Activated naive CD8-positive, alpha-beta T cell treated with anti-CD3 and anti-CD28 coated beads, Interleukin-2, amount 50 U/mL, for 24 hours (primary cell): ENCODE measurements around the gene VPS39.
A peak's percentile ranks its signal among the peaks of the same experiment; 100 is the strongest.
"Not testable (repeated sequence)": the region's sequence is repeated elsewhere in the genome, so short reads cannot be mapped to it uniquely, and the experiment has no call there.

ENCODE experiments used
- ATAC-seq: fragments of 150-1000 bp; cut with Tn5 transposase; one replicate; pipeline ENCODE4 v1.10.0; 2021
- DNase-seq: peaks from one replicate; pipeline ENCODE4 v3.0.0; 2021
- H3K27ac Mint-ChIP-seq: one replicate; pipeline ENCODE4 v1.8.0; 2021; ENCODE audit warnings: mild to moderate bottlenecking, mixed read lengths
- H3K27me3 Mint-ChIP-seq: one replicate; pipeline ENCODE4 v1.8.0; 2021; ENCODE audit warnings: mixed read lengths
- H3K36me3 Mint-ChIP-seq: one replicate; pipeline ENCODE4 v1.8.0; 2021; ENCODE audit warnings: low read depth, mixed read lengths
- H3K4me1 Mint-ChIP-seq: one replicate; pipeline ENCODE4 v1.8.0; 2021; ENCODE audit warnings: mixed read lengths
- H3K4me3 Mint-ChIP-seq: one replicate; pipeline ENCODE4 v1.8.0; 2021; ENCODE audit warnings: mild to moderate bottlenecking, moderate library complexity, mixed read lengths
- H3K9me3 Mint-ChIP-seq: one replicate; pipeline ENCODE4 v1.8.0; 2021; ENCODE audit warnings: mixed read lengths

Gene VPS39

GRCh38 chr15:42207674-42208579 is at the start of gene VPS39:
Gene VPS39 (minus strand): TSS chr15:42208304. CDS start chr15:42208153, 151 bp downstream.
- peaks cover 15% of the 10 kb centered on the region for H3K36me3 Mint-ChIP-seq

GRCh38 chr15:42253300-42253699 is 45.2 kb upstream of the VPS39 start:
- H3K27me3 Mint-ChIP-seq: no peaks in the 10 kb centered on the region
- DNase-seq (no peak), ATAC-seq (no peak)
- peaks cover 58% of the 10 kb centered on the region for H3K36me3 Mint-ChIP-seq
- H3K4me1 Mint-ChIP-seq: no peaks in the 10 kb centered on the region
- no peak overlapping the region for H3K4me3 Mint-ChIP-seq
- peaks cover 5% of the 10 kb centered on the region for H3K9me3 Mint-ChIP-seq
- no peak overlapping the region for H3K27ac Mint-ChIP-seq

More at GRCh38 chr15:42207674-42208579, at the start of gene VPS39:
- DNase-seq (peak; percentile 86), ATAC-seq (peak; percentile 98)
- Mint-ChIP-seq H3K4me1 (peaks cover 28% of the 10 kb centered on the region), H3K27me3 (no peaks in the 10 kb centered on the region), H3K27ac (peak within 1 kb of the TSS; percentile 90), H3K4me3 (peak within 1 kb of the TSS; percentile 98), H3K9me3 (peaks cover 3% of the 10 kb centered on the region)

- Mint-ChIP-seq H3K27me3 (no peaks in the 10 kb centered on the region), H3K36me3 (peaks cover 43% of the 10 kb centered on the region), H3K9me3 (no peaks in the 10 kb centered on the region), H3K4me1 (no peaks in the 10 kb centered on the region), H3K27ac (no peak overlapping the region), H3K4me3 (no peak overlapping the region)
- ATAC-seq (no peak), DNase-seq (no peak)
These were observed 32.7 kb upstream of the VPS39 start for GRCh38 chr15:42240823-42241222.

- H3K9me3 Mint-ChIP-seq: no peaks in the 10 kb centered on the region
- peaks cover 46% of the 10 kb centered on the region for H3K36me3 Mint-ChIP-seq
- no peaks in the 10 kb centered on the region for H3K27me3 Mint-ChIP-seq
- no peak overlapping the region for H3K27ac Mint-ChIP-seq
- H3K4me3 Mint-ChIP-seq: no peak overlapping the region
- H3K4me1 Mint-ChIP-seq: no peaks in the 10 kb centered on the region
- no peak for ATAC-seq
- DNase-seq: no peak
These were observed 31.6 kb upstream of the VPS39 start for GRCh38 chr15:42239528-42240182.

GRCh38 chr15:42233107-42233506 is 25.0 kb upstream of the VPS39 start:
- H3K27me3 Mint-ChIP-seq: no peaks in the 10 kb centered on the region
- DNase-seq (no peak), ATAC-seq (no peak)
- H3K27ac Mint-ChIP-seq: peak overlapping the region; percentile 29
- H3K9me3 Mint-ChIP-seq: no peaks in the 10 kb centered on the region
- H3K4me3 Mint-ChIP-seq: no peak overlapping the region
- H3K4me1 Mint-ChIP-seq: no peaks in the 10 kb centered on the region
- H3K36me3 Mint-ChIP-seq: peaks cover 26% of the 10 kb centered on the region

- Mint-ChIP-seq H3K4me3 (no peak overlapping the region), H3K27ac (peak overlapping the region; percentile 29), H3K4me1 (no peaks in the 10 kb centered on the region), H3K36me3 (peaks cover 24% of the 10 kb centered on the region), H3K9me3 (no peaks in the 10 kb centered on the region), H3K27me3 (no peaks in the 10 kb centered on the region)
- no peak for ATAC-seq
- DNase-seq: no peak
These were observed 24.5 kb upstream of the VPS39 start for GRCh38 chr15:42232606-42233005.

- Mint-ChIP-seq H3K9me3 (no peaks in the 10 kb centered on the region), H3K36me3 (peaks cover 20% of the 10 kb centered on the region), H3K4me3 (no peak overlapping the region), H3K27me3 (no peaks in the 10 kb centered on the region), H3K27ac (no peak overlapping the region), H3K4me1 (no peaks in the 10 kb centered on the region)
- no peak for DNase-seq
- ATAC-seq: no peak
These were observed 23.0 kb upstream of the VPS39 start for GRCh38 chr15:42231088-42231487.

- peak overlapping the region; percentile 83 for H3K27ac Mint-ChIP-seq
- DNase-seq, H3K4me3 Mint-ChIP-seq, H3K4me1 Mint-ChIP-seq, H3K9me3 Mint-ChIP-seq, H3K27me3 Mint-ChIP-seq, ATAC-seq: not testable (repeated sequence)
- peaks cover 22% of the 10 kb centered on the region for H3K36me3 Mint-ChIP-seq
These were observed 20.9 kb upstream of the VPS39 start for GRCh38 chr15:42228981-42229380.

- Mint-ChIP-seq H3K9me3 (no peaks in the 10 kb centered on the region), H3K27me3 (no peaks in the 10 kb centered on the region), H3K4me1 (no peaks in the 10 kb centered on the region), H3K4me3 (no peak overlapping the region), H3K27ac (no peak overlapping the region), H3K36me3 (peaks cover 24% of the 10 kb centered on the region)
- DNase-seq: no peak
- no peak for ATAC-seq
These were observed 19.9 kb upstream of the VPS39 start for GRCh38 chr15:42228036-42228435.

- no peak for DNase-seq
- H3K9me3 Mint-ChIP-seq: no peaks in the 10 kb centered on the region
- peaks cover 18% of the 10 kb centered on the region for H3K36me3 Mint-ChIP-seq
- no peaks in the 10 kb centered on the region for H3K4me1 Mint-ChIP-seq
- no peak overlapping the region for H3K27ac Mint-ChIP-seq
- ATAC-seq: no peak
- H3K4me3 Mint-ChIP-seq: no peak overlapping the region
- no peaks in the 10 kb centered on the region for H3K27me3 Mint-ChIP-seq
These were observed 18.5 kb upstream of the VPS39 start for GRCh38 chr15:42226648-42227047.

GRCh38 chr15:42220216-42220615 is 12.1 kb upstream of the VPS39 start:
- Mint-ChIP-seq H3K36me3 (peaks cover 40% of the 10 kb centered on the region), H3K27ac (no peak overlapping the region), H3K27me3 (no peaks in the 10 kb centered on the region), H3K4me3 (no peak overlapping the region), H3K9me3 (no peaks in the 10 kb centered on the region), H3K4me1 (peaks cover 9% of the 10 kb centered on the region)
- DNase-seq (no peak), ATAC-seq (no peak)

GRCh38 chr15:42218953-42219592 is 11.0 kb upstream of the VPS39 start:
- Mint-ChIP-seq H3K4me1 (peaks cover 15% of the 10 kb centered on the region), H3K27me3 (no peaks in the 10 kb centered on the region), H3K27ac (no peak overlapping the region), H3K4me3 (no peak overlapping the region), H3K9me3 (no peaks in the 10 kb centered on the region), H3K36me3 (peaks cover 32% of the 10 kb centered on the region)
- no peak for DNase-seq
- ATAC-seq: no peak

- H3K27ac Mint-ChIP-seq: no peak overlapping the region
- DNase-seq (no peak), ATAC-seq (no peak)
- H3K36me3 Mint-ChIP-seq: peaks cover 30% of the 10 kb centered on the region
- no peaks in the 10 kb centered on the region for H3K9me3 Mint-ChIP-seq
- no peaks in the 10 kb centered on the region for H3K27me3 Mint-ChIP-seq
- peaks cover 15% of the 10 kb centered on the region for H3K4me1 Mint-ChIP-seq
- H3K4me3 Mint-ChIP-seq: no peak overlapping the region
These were observed 9.5 kb upstream of the VPS39 start for GRCh38 chr15:42217568-42217967.

- Mint-ChIP-seq H3K9me3 (no peaks in the 10 kb centered on the region), H3K27ac (peak overlapping the region; percentile 57), H3K4me1 (peaks cover 15% of the 10 kb centered on the region), H3K4me3 (no peak overlapping the region), H3K27me3 (no peaks in the 10 kb centered on the region), H3K36me3 (peaks cover 38% of the 10 kb centered on the region)
- DNase-seq: no peak
- peak; percentile 28 for ATAC-seq
These were observed 8.1 kb upstream of the VPS39 start for GRCh38 chr15:42215913-42216829.
